Endothelial cell of umbilical vein (primary cell): ENCODE data around the gene SIPA1L3. TPM values are rescaled to one million over a fixed set of nuclear protein-coding genes. Genes with fewer than 3 reads are reported as not detected.

Experiments
- BruUV-seq: library from RNA; stranded (reverse); fragments of 400-500 nt; replicated peaks from 2 replicates; lab custom pipeline; 2021; lab: Mats Ljungman, UMichigan
- CTCF ChIA-PET: fragments of 300-600, 350-600 bp; sonication (Branson Sonifier 250); formaldehyde crosslinking; loops from one replicate; lab custom pipeline; 2021; ENCODE audit warnings: antibody characterized with exemption, inconsistent platforms; lab: Charles Lee
- POLR2A ChIA-PET: fragments of 300-600, 350-600 bp; sonication (Branson Sonifier 250); formaldehyde crosslinking; loops from one replicate; lab custom pipeline; 2021; ENCODE audit warnings: antibody characterized with exemption, inconsistent platforms; lab: Charles Lee
- DNase-seq: peaks from one replicate; pipeline ENCODE4 v3.0.0-alpha.2; 2011; ENCODE audit warnings: low read depth, low spot score
- FAIRE-seq: peaks from 2 replicates; lab custom pipeline; 2011; peaks lifted over from hg19 to GRCh38; lab: Jason Lieb, UNC
- H2AFZ ChIP-seq: 2 replicates; pipeline ENCODE4 v1.6.0; 2012; ENCODE audit warnings: low read depth, low read length, control low read depth, inconsistent platforms
- H3K27ac ChIP-seq: 2 replicates; pipeline ENCODE4 v1.5.1; 2011; ENCODE audit warnings: low read depth, mild to moderate bottlenecking, control low read depth, low read length, moderate library complexity; ENCODE audit not compliant: insufficient read depth
- H3K27me3 ChIP-seq, 2 experiments: 2 replicates each; pipeline versions ENCODE4 v1.6.0 to v1.6.1; 2011; ENCODE audit warnings: low read length in 2 of 2, mixed read lengths in 1 of 2; ENCODE audit not compliant: control insufficient read depth in 2 of 2, insufficient read depth in 2 of 2
- H3K36me3 ChIP-seq, 2 experiments: 2 replicates in 1 of 2; 3 replicates in 1 of 2; pipeline ENCODE4 v1.5.1; 2011; ENCODE audit warnings: low read length in 2 of 2, mild to moderate bottlenecking in 1 of 2, moderate library complexity in 1 of 2; ENCODE audit not compliant: control insufficient read depth in 2 of 2, insufficient read depth in 2 of 2; ENCODE audit errors: extremely low read depth in 1 of 2
- H3K4me1 ChIP-seq: 3 replicates; pipeline ENCODE4 v1.5.1; 2011; ENCODE audit warnings: mild to moderate bottlenecking, low read length; ENCODE audit not compliant: control insufficient read depth, insufficient read depth; ENCODE audit errors: extremely low read depth
- H3K4me2 ChIP-seq: 2 replicates; pipeline ENCODE4 v1.6.1; 2011; ENCODE audit warnings: low read length, control low read depth, mixed read lengths; ENCODE audit not compliant: insufficient read depth
- H3K4me3 ChIP-seq, 3 experiments: fragments of 200-600 bp in 1 of 3; sonication (generic), shearing (Covaris generic) in 1 of 3; replicated peaks in 1 of 3; 2 replicates each; pipeline ENCODE4 v1.5.1; 2011 to 2016; ENCODE audit warnings: control low read depth in 3 of 3, low read length in 3 of 3, mild to moderate bottlenecking in 2 of 3, inconsistent platforms in 1 of 3, low read depth in 1 of 3, moderate library complexity in 1 of 3; ENCODE audit not compliant: insufficient read depth in 1 of 3
- H3K79me2 ChIP-seq: 2 replicates; pipeline ENCODE4 v1.6.0; 2012; ENCODE audit warnings: low read length, inconsistent platforms; ENCODE audit not compliant: control insufficient read depth, insufficient read depth
- H3K9ac ChIP-seq: replicated peaks from 2 replicates; pipeline ENCODE3; 2011; ENCODE audit warnings: low read length, control low read depth; ENCODE audit not compliant: insufficient read depth; ENCODE audit errors: extremely low read depth
- H3K9me1 ChIP-seq: replicated peaks from 3 replicates; pipeline ENCODE4 v1.6.0; 2011; ENCODE audit warnings: mild to moderate bottlenecking, low read length; ENCODE audit not compliant: control insufficient read depth, insufficient read depth; ENCODE audit errors: extremely low read depth
- H3K9me3 ChIP-seq: replicated peaks from 2 replicates; pipeline ENCODE4 v1.5.1; 2012; ENCODE audit warnings: low read length, inconsistent platforms; ENCODE audit not compliant: control insufficient read depth, insufficient read depth
- H4K20me1 ChIP-seq: replicated peaks from 2 replicates; pipeline ENCODE3; 2011; ENCODE audit warnings: mild to moderate bottlenecking, low read length; ENCODE audit not compliant: control insufficient read depth, insufficient read depth; ENCODE audit errors: extremely low read depth
- EZH2 ChIP-seq: IDR thresholded peaks from 2 replicates; pipeline ENCODE4 v1.6.1; 2012; ENCODE audit warnings: borderline replicate concordance, low read depth, mild to moderate bottlenecking, moderate library complexity, low read length, inconsistent platforms; ENCODE audit not compliant: severe bottlenecking
- FOS ChIP-seq: IDR thresholded peaks from 2 replicates; pipeline ENCODE4 v1.6.1; 2011; ENCODE audit warnings: mild to moderate bottlenecking, low read length, moderate library complexity, borderline replicate concordance; ENCODE audit not compliant: insufficient read depth
- GATA2 ChIP-seq: IDR thresholded peaks from 2 replicates; pipeline ENCODE4 v1.7.0; 2011; ENCODE audit warnings: low read depth, mild to moderate bottlenecking, moderate library complexity, mixed read lengths, low read length; ENCODE audit not compliant: insufficient read length, insufficient read depth
- JUN ChIP-seq: IDR thresholded peaks from 2 replicates; pipeline ENCODE4 v1.6.1; 2011; ENCODE audit warnings: borderline replicate concordance, low read depth; ENCODE audit not compliant: insufficient read length, insufficient read depth
- MAX ChIP-seq: IDR thresholded peaks from 2 replicates; pipeline ENCODE4 v1.6.1; 2011; ENCODE audit not compliant: insufficient read depth, insufficient read length
- MYC ChIP-seq: IDR thresholded peaks from one replicate; pipeline ENCODE4 v1.6.1; 2011; ENCODE audit warnings: mild to moderate bottlenecking, low read depth, low read length
- POLR2A ChIP-seq: IDR thresholded peaks from 2 replicates; pipeline ENCODE4 v1.6.1; 2012; ENCODE audit warnings: low read depth, mild to moderate bottlenecking, control low read depth, low read length
- POLR2AphosphoS5 ChIP-seq: IDR thresholded peaks from 2 replicates; pipeline ENCODE4 v1.6.1; 2012; ENCODE audit warnings: low read depth, mild to moderate bottlenecking, control low read depth, low read length, moderate library complexity; ENCODE audit not compliant: insufficient read depth
- dilution Hi-C: fragments of 300-500 bp; cut with MboI; formaldehyde crosslinking; loops from one replicate; pipeline ENCODE4 v1.15.0; 2019; ENCODE audit warnings: low sequenced_read_pairs; ENCODE audit not compliant: extremely low pct_ligation_motif_present
- intact Hi-C: fragments of 100-400 bp; cut with micrococcal nuclease; formaldehyde crosslinking; loops from one replicate; pipeline ENCODE4 v1.10.0; 2022
- polyA plus RNA-seq, 4 experiments: library from polyadenylated mRNA; depleted of rRNA in 3 of 4; stranded (reverse) in 3 of 4; unstranded in 1 of 4; fragments of >200 nt; gene quantifications; 2 replicates each; pipeline versions ENCODE4 v1.2.1 to v1.2.3, GENCODE V29; 2011 to 2012; ENCODE audit warnings: missing spikeins in 1 of 4
- total RNA-seq: library from RNA; stranded (reverse); gene quantifications from 2 replicates; pipeline ENCODE4 v1.2.3, GENCODE V29; 2021
- TF ChIP-seq, protein P1 (sequence below), 2 donors: IDR thresholded peaks; 1 replicate in 1 of 2; 2 replicates in 1 of 2; pipeline ENCODE4 v1.5.1; 2011; ENCODE audit warnings: low read length in 2 of 2, mild to moderate bottlenecking in 2 of 2, moderate library complexity in 2 of 2, control low read depth in 1 of 2, inconsistent platforms in 1 of 2, low read depth in 1 of 2; ENCODE audit not compliant: insufficient read depth in 1 of 2; ENCODE audit errors: extremely low read depth in 1 of 2

The SIPA1L3 gene
- total and polyA plus RNA-seq, 2 donors (not counting 3 experiments of a cell fraction or from before 2014, with no cell fraction given), result 14.2 to 47.2 TPM

DNA sequence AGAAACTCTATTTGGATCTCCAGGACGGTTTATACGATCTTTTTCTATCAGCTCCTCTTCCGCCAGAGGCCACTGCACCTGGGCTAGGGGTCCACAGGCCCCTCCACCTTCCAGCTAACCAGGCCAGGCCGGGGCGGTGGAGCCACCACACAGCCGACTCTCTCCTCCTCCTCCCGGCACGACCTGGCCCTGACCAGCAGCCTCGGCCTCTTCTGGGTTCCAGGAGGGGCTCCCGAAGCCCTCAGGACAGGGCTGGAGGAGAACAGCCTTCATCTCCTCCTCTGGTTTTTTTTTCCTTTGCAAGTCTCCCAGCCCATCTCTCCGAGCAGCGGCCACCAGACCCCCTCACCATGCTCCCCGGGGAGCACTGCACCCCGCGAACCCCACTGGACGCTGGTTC is 299.9 kb downstream of the SIPA1L3 start:
- intact Hi-C loops (no loop called here), dilution Hi-C loops (no loop called here)
- no TSS peak for BruUV-seq
- Histone ChIP-seq H3K79me2 (no peaks in the 10 kb centered on the region), H3K4me3 (no peak overlapping the region), H3K4me1 (peaks cover 11% of the 10 kb centered on the region), H2AFZ (no peak overlapping the region), H3K36me3 (peaks cover 0 to under 1% of the 10 kb centered on the region in 2 experiments), H3K9me1 (no peaks in the 10 kb centered on the region), H3K4me2 (no peak overlapping the region), H3K27ac (no peak overlapping the region), H4K20me1 (no peaks in the 10 kb centered on the region), H3K9me3 (no peaks in the 10 kb centered on the region), H3K27me3 (peaks cover 12 to 23% of the 10 kb centered on the region in 2 experiments), H3K9ac (no peak overlapping the region)
- CTCF ChIA-PET, result interaction anchor here (0.8 kb wide), 1 partner anchor 304 kb away, joined by 4 read pairs; no protein-coding TSS in a partner anchor
- no peak for TF ChIP-seq POLR2A
- no peak for TF ChIP-seq FOS
- no peak for TF ChIP-seq POLR2AphosphoS5
- no peak for TF ChIP-seq JUN
- TF ChIP-seq, protein P1, sequence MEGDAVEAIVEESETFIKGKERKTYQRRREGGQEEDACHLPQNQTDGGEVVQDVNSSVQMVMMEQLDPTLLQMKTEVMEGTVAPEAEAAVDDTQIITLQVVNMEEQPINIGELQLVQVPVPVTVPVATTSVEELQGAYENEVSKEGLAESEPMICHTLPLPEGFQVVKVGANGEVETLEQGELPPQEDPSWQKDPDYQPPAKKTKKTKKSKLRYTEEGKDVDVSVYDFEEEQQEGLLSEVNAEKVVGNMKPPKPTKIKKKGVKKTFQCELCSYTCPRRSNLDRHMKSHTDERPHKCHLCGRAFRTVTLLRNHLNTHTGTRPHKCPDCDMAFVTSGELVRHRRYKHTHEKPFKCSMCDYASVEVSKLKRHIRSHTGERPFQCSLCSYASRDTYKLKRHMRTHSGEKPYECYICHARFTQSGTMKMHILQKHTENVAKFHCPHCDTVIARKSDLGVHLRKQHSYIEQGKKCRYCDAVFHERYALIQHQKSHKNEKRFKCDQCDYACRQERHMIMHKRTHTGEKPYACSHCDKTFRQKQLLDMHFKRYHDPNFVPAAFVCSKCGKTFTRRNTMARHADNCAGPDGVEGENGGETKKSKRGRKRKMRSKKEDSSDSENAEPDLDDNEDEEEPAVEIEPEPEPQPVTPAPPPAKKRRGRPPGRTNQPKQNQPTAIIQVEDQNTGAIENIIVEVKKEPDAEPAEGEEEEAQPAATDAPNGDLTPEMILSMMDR (IDR thresholded peaks at IDR 0.05; ENCODE audit: extremely low read depth in 1 of 2, insufficient read depth in 1 of 2, low read depth in 1 of 2, low read length in 2 of 2), result no peak
- no peak for TF ChIP-seq MAX
- TF ChIP-seq GATA2, result no peak
- TF ChIP-seq EZH2, result no peak
- TF ChIP-seq MYC, result no peak
- POLR2A ChIA-PET, result no interaction called here
- DNase-seq (no peak), FAIRE-seq (no peak)
